Measurements from ENCODE around the gene LRP1B.

- TF ChIP-seq POLR2AphosphoS5 (IDR thresholded peaks at IDR 0.05; ENCODE audit: low read depth, low read length) (no peak), TAF1 (IDR thresholded peaks at IDR 0.05; ENCODE audit: borderline replicate concordance, insufficient read depth, low read length) (no peak), REST (IDR thresholded peaks at IDR 0.05; ENCODE audit: insufficient read depth in 1 of 2, low read depth in 2 of 2, low read length in 2 of 2) (no peak), SIN3A (IDR thresholded peaks at IDR 0.05; ENCODE audit: borderline replicate concordance, insufficient read depth, low read length) (no peak)
These were observed 1201.0 kb downstream of the LRP1B start for GRCh38 chr2:140929849-140930248.

All from PFSK-1 (cell line).